H1 (cell line): ENCODE measurements around the gene GPC3. TPM values are rescaled to one million over a fixed set of nuclear protein-coding genes. Genes with fewer than 3 reads are reported as not detected.

Experiments used
- CTCF ChIA-PET: fragments of 300-600 bp; sonication (Branson Sonifier 250); formaldehyde crosslinking; loops from one replicate; lab custom pipeline; 2021; ENCODE audit not compliant: partially characterized antibody; lab: Charles Lee
- POLR2A ChIA-PET: fragments of 300-600 bp; sonication (Branson Sonifier 250); formaldehyde crosslinking; loops from one replicate; lab custom pipeline; 2021; ENCODE audit warnings: inconsistent platforms; ENCODE audit not compliant: partially characterized antibody; lab: Charles Lee
- DNase-seq, 2 experiments: peaks; one replicate each; pipeline versions ENCODE4 v3.0.0 to v3.0.0-alpha.2; 2010 to 2022; ENCODE audit warnings: low spot score in 2 of 2, low read depth in 1 of 2, mixed read lengths in 1 of 2
- FAIRE-seq: peaks from 2 replicates; lab custom pipeline; 2011; peaks lifted over from hg19 to GRCh38; lab: Jason Lieb, UNC
- H2AFZ ChIP-seq: 2 replicates; pipeline ENCODE4 v1.8.1; 2012; ENCODE audit warnings: low read length, inconsistent platforms
- H2AK5ac ChIP-seq: 2 replicates; pipeline ENCODE4 v1.6.1; 2013; ENCODE audit warnings: low read depth, low read length
- H2BK120ac ChIP-seq: replicated peaks from 2 replicates; pipeline ENCODE3; 2013; ENCODE audit warnings: low read depth, low read length, inconsistent platforms
- H2BK12ac ChIP-seq: 2 replicates; pipeline ENCODE4 v1.6.1; 2013; ENCODE audit warnings: low read depth, low read length
- H2BK15ac ChIP-seq: 2 replicates; pipeline ENCODE4 v1.6.1; 2013; ENCODE audit warnings: low read length
- H2BK20ac ChIP-seq: 2 replicates; pipeline ENCODE4 v1.6.1; 2013; ENCODE audit warnings: low read length
- H2BK5ac ChIP-seq: 2 replicates; pipeline ENCODE4 v1.6.1; 2013; ENCODE audit warnings: low read depth, low read length
- H3K14ac ChIP-seq: 2 replicates; pipeline ENCODE4 v1.6.1; 2013; ENCODE audit warnings: inconsistent platforms; ENCODE audit not compliant: insufficient read length
- H3K18ac ChIP-seq: 2 replicates; pipeline ENCODE4 v1.6.1; 2013; ENCODE audit warnings: low read length; ENCODE audit errors: extremely low read depth
- H3K23ac ChIP-seq: 2 replicates; pipeline ENCODE4 v1.6.1; 2013; ENCODE audit warnings: inconsistent platforms; ENCODE audit not compliant: insufficient read length
- H3K23me2 ChIP-seq: 2 replicates; pipeline ENCODE4 v1.6.1; 2013; ENCODE audit warnings: low read depth, low read length
- H3K27ac ChIP-seq: 2 replicates; pipeline ENCODE4 v1.6.1; 2011; ENCODE audit warnings: low read depth, low read length, inconsistent platforms
- H3K27me3 ChIP-seq, 4 experiments: replicated peaks in 1 of 4; 1 replicate in 1 of 4; 2 replicates in 3 of 4; pipeline versions ENCODE4 v1.6.1 to v1.8.1; 2011 to 2013; ENCODE audit warnings: low read length in 3 of 4, mild to moderate bottlenecking in 3 of 4, inconsistent platforms in 2 of 4, mixed read lengths in 2 of 4, moderate library complexity in 1 of 4; ENCODE audit not compliant: control insufficient read depth in 3 of 4, insufficient read depth in 3 of 4; ENCODE audit errors: extremely low read depth in 1 of 4
- H3K36me3 ChIP-seq, 4 experiments: 2 replicates each; pipeline versions ENCODE4 v1.6.1 to v1.8.1; 2011 to 2013; ENCODE audit warnings: mild to moderate bottlenecking in 4 of 4, low read length in 3 of 4, moderate library complexity in 2 of 4, control low read depth in 1 of 4, inconsistent platforms in 1 of 4; ENCODE audit not compliant: insufficient read depth in 4 of 4, control insufficient read depth in 2 of 4
- H3K4ac ChIP-seq: replicated peaks from 2 replicates; pipeline ENCODE3; 2013; ENCODE audit warnings: low read length, low read depth, mixed read lengths, inconsistent platforms; ENCODE audit not compliant: insufficient read length
- H3K4me1 ChIP-seq, 4 experiments: replicated peaks in 1 of 4; 1 replicate in 1 of 4; 2 replicates in 3 of 4; pipeline versions ENCODE4 v1.6.1 to v1.8.1; 2011 to 2013; ENCODE audit warnings: low read length in 3 of 4, inconsistent platforms in 2 of 4, mixed read lengths in 1 of 4; ENCODE audit not compliant: insufficient read depth in 4 of 4, control insufficient read depth in 3 of 4
- H3K4me2 ChIP-seq, 2 experiments: 2 replicates each; pipeline versions ENCODE4 v1.6.1 to v1.8.1; 2011 to 2013; ENCODE audit warnings: low read depth in 2 of 2, low read length in 2 of 2, control low read depth in 1 of 2, inconsistent platforms in 1 of 2, mild to moderate bottlenecking in 1 of 2; ENCODE audit not compliant: insufficient read depth in 1 of 2
- H3K4me3 ChIP-seq, 4 experiments: fragments of 200-600, 300-600 bp in 1 of 4; sonication (generic), shearing (Covaris generic), sonication (Bioruptor Twin) in 1 of 4; 2 replicates each; pipeline versions ENCODE4 v1.5.1 to v1.8.1; 2011 to 2016; ENCODE audit warnings: low read length in 4 of 4, low read depth in 3 of 4, control low read depth in 2 of 4, inconsistent platforms in 2 of 4, mild to moderate bottlenecking in 2 of 4, mixed read lengths in 1 of 4, moderate library complexity in 1 of 4; ENCODE audit not compliant: insufficient read depth in 2 of 4; ENCODE audit errors: extremely low read depth in 1 of 4
- H3K56ac ChIP-seq: replicated peaks from 2 replicates; pipeline ENCODE3; 2013; ENCODE audit warnings: low read depth, mild to moderate bottlenecking, mixed read lengths, low read length, inconsistent platforms; ENCODE audit not compliant: insufficient read length
- H3K79me1 ChIP-seq: 2 replicates; pipeline ENCODE4 v1.6.1; 2013; ENCODE audit warnings: low read depth, low read length, control low read depth
- H3K79me2 ChIP-seq, 2 experiments: 2 replicates each; pipeline versions ENCODE4 v1.6.1 to v1.8.1; 2012 to 2013; ENCODE audit warnings: low read length in 2 of 2, mild to moderate bottlenecking in 2 of 2, inconsistent platforms in 1 of 2; ENCODE audit not compliant: insufficient read depth in 2 of 2, control insufficient read depth in 1 of 2
- H3K9ac ChIP-seq, 4 experiments: replicated peaks in 1 of 4; 1 replicate in 1 of 4; 2 replicates in 3 of 4; pipeline versions ENCODE4 v1.6.1 to v1.8.1; 2011 to 2013; ENCODE audit warnings: low read depth in 3 of 4, low read length in 3 of 4, control low read depth in 2 of 4, mild to moderate bottlenecking in 2 of 4, moderate library complexity in 2 of 4, inconsistent platforms in 1 of 4; ENCODE audit errors: extremely low read depth in 1 of 4
- H3K9me3 ChIP-seq, 2 experiments: 2 replicates each; pipeline versions ENCODE4 v1.6.1 to v1.8.1; 2012 to 2013; ENCODE audit warnings: mild to moderate bottlenecking in 2 of 2, moderate library complexity in 2 of 2, control low read depth in 1 of 2, inconsistent platforms in 1 of 2, low read depth in 1 of 2, low read length in 1 of 2, mixed read lengths in 1 of 2; ENCODE audit not compliant: insufficient read depth in 2 of 2
- H4K20me1 ChIP-seq, 2 experiments: replicated peaks in 1 of 2; 2 replicates each; pipeline versions ENCODE3 to v1.8.1; 2011 to 2013; ENCODE audit warnings: inconsistent platforms in 2 of 2, low read length in 2 of 2, mild to moderate bottlenecking in 1 of 2; ENCODE audit not compliant: insufficient read depth in 2 of 2, control insufficient read depth in 1 of 2
- H4K5ac ChIP-seq: 2 replicates; pipeline ENCODE4 v1.6.1; 2013; ENCODE audit warnings: low read length, low read depth, mixed read lengths, inconsistent platforms; ENCODE audit not compliant: insufficient read length
- H4K8ac ChIP-seq: 2 replicates; pipeline ENCODE4 v1.8.0; 2013; ENCODE audit warnings: mild to moderate bottlenecking, moderate library complexity, low read length, inconsistent platforms; ENCODE audit not compliant: insufficient read depth; ENCODE audit errors: extremely low read depth
- H4K91ac ChIP-seq: replicated peaks from 2 replicates; pipeline ENCODE3; 2013; ENCODE audit warnings: low read length, mixed read lengths, inconsistent platforms; ENCODE audit not compliant: insufficient read length
- BACH1 ChIP-seq: IDR thresholded peaks from 2 replicates; pipeline ENCODE4 v1.6.1; 2012; ENCODE audit warnings: low read length, improper control_type of control experiment
- BCL11A ChIP-seq, 2 experiments: IDR thresholded peaks; one replicate each; pipeline ENCODE4 v1.6.1; 2011; ENCODE audit warnings: low read depth in 2 of 2, low read length in 2 of 2, mild to moderate bottlenecking in 2 of 2
- CHD1 ChIP-seq: IDR thresholded peaks from 2 replicates; pipeline ENCODE4 v1.6.1; 2012; ENCODE audit warnings: low read depth, low read length, improper control_type of control experiment
- CREB1 ChIP-seq: IDR thresholded peaks from 2 replicates; pipeline ENCODE4 v1.6.1; 2012; ENCODE audit warnings: inconsistent platforms
- FOSL1 ChIP-seq: IDR thresholded peaks from 2 replicates; pipeline ENCODE4 v1.6.1; 2011; ENCODE audit warnings: mild to moderate bottlenecking, low read depth, low read length, moderate library complexity; ENCODE audit not compliant: insufficient read depth
- GTF2F1 ChIP-seq: IDR thresholded peaks from 2 replicates; pipeline ENCODE4 v1.6.1; 2012; ENCODE audit warnings: low read depth, low read length, improper control_type of control experiment, borderline replicate concordance
- HDAC2 ChIP-seq, 2 experiments: fragments of 300-600 bp in 1 of 2; sonication (generic) in 1 of 2; IDR thresholded peaks; 2 replicates each; pipeline ENCODE4 v1.6.1; 2011 to 2012; ENCODE audit warnings: low read depth in 2 of 2, low read length in 2 of 2, mild to moderate bottlenecking in 2 of 2, moderate library complexity in 2 of 2, borderline replicate concordance in 1 of 2, inconsistent platforms in 1 of 2
- JUND ChIP-seq: IDR thresholded peaks from 2 replicates; pipeline ENCODE4 v1.6.1; 2011; ENCODE audit warnings: mild to moderate bottlenecking, improper control_type of control experiment, low read length
- KDM5A ChIP-seq: fragments of 200-600 bp; IDR thresholded peaks from 2 replicates; pipeline ENCODE4 v1.7.1; 2012; ENCODE audit warnings: mild to moderate bottlenecking, low read length, inconsistent platforms, mixed read lengths
- MAFK ChIP-seq: IDR thresholded peaks from 2 replicates; pipeline ENCODE4 v1.6.1; 2012; ENCODE audit warnings: low read depth, mild to moderate bottlenecking, improper control_type of control experiment, low read length
- NRF1 ChIP-seq: IDR thresholded peaks from 2 replicates; pipeline ENCODE4 v1.6.1; 2011; ENCODE audit warnings: mild to moderate bottlenecking, low read depth, low read length, improper control_type of control experiment
- SAP30 ChIP-seq: fragments of 300-600 bp; sonication (generic); IDR thresholded peaks from 2 replicates; pipeline ENCODE4 v1.7.1; 2012; ENCODE audit warnings: low read length, moderate library complexity, mild to moderate bottlenecking, inconsistent platforms; ENCODE audit not compliant: insufficient read depth, insufficient replicate concordance
- SIN3A ChIP-seq, 2 experiments: IDR thresholded peaks in 1 of 2; conservative IDR thresholded peaks in 1 of 2; 2 replicates each; pipeline ENCODE4 v1.6.1; 2011 to 2012; ENCODE audit warnings: low read length in 2 of 2, improper control_type of control experiment in 1 of 2, low read depth in 1 of 2, mild to moderate bottlenecking in 1 of 2
- SP4 ChIP-seq: IDR thresholded peaks from 2 replicates; pipeline ENCODE4 v1.6.1; 2012; ENCODE audit warnings: low read length, inconsistent platforms
- TAF7 ChIP-seq: optimal IDR thresholded peaks from 2 replicates; pipeline ENCODE3; 2011; ENCODE audit warnings: low read depth, mild to moderate bottlenecking, inconsistent platforms, low read length, moderate library complexity, borderline replicate concordance
- TCF12 ChIP-seq: IDR thresholded peaks from 2 replicates; pipeline ENCODE4 v1.6.1; 2011; ENCODE audit warnings: low read depth, mild to moderate bottlenecking, low read length
- WGBS, 2 experiments: shearing (Covaris generic) in 1 of 2; methylation state at CpG; one replicate each; pipeline versions ENCODE4 v1.1.6 to v1.1.7; 2013 to 2015; ENCODE audit warnings: low lambda C conversion rate in 2 of 2, mixed read lengths in 2 of 2, inconsistent platforms in 1 of 2, low coverage in 1 of 2, missing lambda C conversion rate in 1 of 2; ENCODE audit not compliant: insufficient replicate concordance in 2 of 2, insufficient coverage in 1 of 2, insufficient read length in 1 of 2; ENCODE audit errors: extremely low coverage in 1 of 2, missing lambda C conversion rate in 1 of 2; 5-methylcytosine and 5-hydroxymethylcytosine counted together
- polyA plus RNA-seq, 7 experiments: library from polyadenylated mRNA; depleted of rRNA in 3 of 7; stranded (reverse) in 5 of 7; unstranded in 2 of 7; fragments of >200 nt in 5 of 7; fragments of 200-250 nt in 2 of 7; gene quantifications; 1 replicate in 5 of 7; 2 replicates in 1 of 7; 4 replicates in 1 of 7; pipeline versions ENCODE4 v1.2.1 to v1.2.3, GENCODE V29; 2011 to 2013; ENCODE audit warnings: missing spikeins in 2 of 7, mixed read lengths in 2 of 7
- total RNA-seq: library from RNA; stranded (reverse); fragmentation: NEBNext Ultra II Directional; extraction: Animal tissue kit (Norgen Biotek cat#: 25700); gene quantifications from 2 replicates; pipeline ENCODE4 v1.2.1, GENCODE V29; 2021

Gene GPC3
- total and polyA plus RNA-seq, 2 of the 8 experiments (the other 6 are each of a cell fraction or from before 2014, with no cell fraction given): 64.8 to 71.9 TPM

DNA sequence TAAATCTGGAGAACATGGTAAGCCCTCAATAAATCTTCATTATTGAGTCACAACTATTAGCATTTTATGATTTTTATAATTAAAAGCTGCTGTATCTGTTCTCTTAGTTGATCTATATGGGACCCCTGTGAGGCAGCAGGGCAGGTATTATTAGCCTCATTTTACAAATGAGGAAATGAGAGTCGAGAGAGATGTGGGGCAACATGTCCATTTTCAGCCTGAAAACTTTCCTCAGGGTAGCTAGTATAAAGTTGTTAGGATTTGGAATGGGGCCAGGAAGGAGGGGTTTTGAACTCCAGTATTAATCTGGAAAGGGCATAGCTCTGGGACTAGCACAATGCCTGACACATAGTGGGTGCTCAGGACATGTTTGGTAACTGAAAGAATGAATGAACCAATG lies 378.4 kb downstream of the GPC3 start:
- no peak overlapping the region for H2BK120ac ChIP-seq
- no peak overlapping the region for H2BK5ac ChIP-seq
- H3K27ac ChIP-seq: no peak overlapping the region
- H3K23me2 ChIP-seq: no peaks in the 10 kb centered on the region
- no peak overlapping the region for H2AK5ac ChIP-seq
- H2BK15ac ChIP-seq: no peak overlapping the region
- no peaks in the 10 kb centered on the region for H3K4me1 ChIP-seq
- H4K5ac ChIP-seq: no peak overlapping the region
- no peak overlapping the region for H3K4me2 ChIP-seq
- H3K14ac ChIP-seq: no peak overlapping the region
- no peak overlapping the region for H3K4ac ChIP-seq
- H2BK12ac ChIP-seq: no peak overlapping the region
- no peaks in the 10 kb centered on the region for H3K27me3 ChIP-seq
- no peak overlapping the region for H4K8ac ChIP-seq
- CTCF ChIA-PET: no interaction called here
- H3K79me2 ChIP-seq: no peaks in the 10 kb centered on the region
- H4K20me1 ChIP-seq: no peaks in the 10 kb centered on the region
- H3K18ac ChIP-seq: no peak overlapping the region
- WGBS, 2 experiments: 100% methylated on average over 1 of the region's 1 CpG; no CpG with 5 or more reads in 1 of the 2 experiments
- H3K36me3 ChIP-seq: no peaks in the 10 kb centered on the region
- H3K56ac ChIP-seq: no peak overlapping the region
- H3K79me1 ChIP-seq: no peaks in the 10 kb centered on the region
- no peak overlapping the region for H3K23ac ChIP-seq
- no peak overlapping the region for H4K91ac ChIP-seq
- no peak overlapping the region for H3K4me3 ChIP-seq
- no peaks in the 10 kb centered on the region for H3K9me3 ChIP-seq
- no peak overlapping the region for H3K9ac ChIP-seq
- H2AFZ ChIP-seq: no peak overlapping the region
- POLR2A ChIA-PET: no interaction called here
- DNase-seq (no peak), FAIRE-seq (no peak)
- H2BK20ac ChIP-seq: no peak overlapping the region
- TF ChIP-seq FOSL1 (no peak), CREB1 (no peak), MAFK (no peak), JUND (no peak), CHD1 (no peak), BACH1 (no peak), KDM5A (no peak), GTF2F1 (no peak), TCF12 (no peak), HDAC2 (IDR thresholded peaks at IDR 0.05; ENCODE audit: borderline replicate concordance in 1 of 2, low read depth in 2 of 2, low read length in 2 of 2) (no peak), SAP30 (no peak), SIN3A (conservative IDR thresholded peaks at IDR 0.05 in 1 of 2, IDR thresholded peaks at IDR 0.05 in 1 of 2; ENCODE audit: low read depth in 1 of 2, low read length in 2 of 2) (no peak), TAF7 (no peak), SP4 (no peak), BCL11A (IDR thresholded peaks at IDR 0.05; ENCODE audit: low read depth in 2 of 2, low read length in 2 of 2) (no peak), NRF1 (no peak)
